WI38 (cell line): ENCODE measurements around the gene SDC4.

Source experiments
- H3K4me3 ChIP-seq: 2 replicates; pipeline ENCODE4 v1.5.1; 2011; ENCODE audit warnings: low read depth, mild to moderate bottlenecking, control low read depth, low read length
- TF ChIP-seq, protein P1 (sequence below): IDR thresholded peaks from 2 replicates; pipeline ENCODE4 v1.5.1; 2012; ENCODE audit warnings: low read depth, mild to moderate bottlenecking, control low read depth, low read length

Gene SDC4

DNA sequence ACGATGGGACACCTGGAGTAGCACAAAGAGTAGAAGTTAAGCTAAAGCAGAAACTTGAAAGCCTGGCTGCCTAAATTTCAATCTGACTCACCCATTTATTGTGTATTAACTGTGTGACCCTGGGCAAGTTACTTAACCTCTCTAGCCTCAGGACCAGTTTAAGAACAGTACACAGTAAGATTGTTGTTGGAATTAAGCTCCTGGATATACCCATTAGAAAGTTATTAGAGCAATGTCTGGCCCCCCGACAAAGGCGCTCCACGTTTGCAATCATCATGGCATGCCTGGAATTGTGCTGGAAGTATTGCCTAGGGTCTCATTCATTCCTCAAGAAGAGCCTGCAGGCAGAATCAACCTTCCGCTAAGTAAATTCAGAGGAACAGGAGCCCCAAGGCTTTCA lies 1.4 kb downstream of the SDC4 start:
- TF ChIP-seq, protein P1, sequence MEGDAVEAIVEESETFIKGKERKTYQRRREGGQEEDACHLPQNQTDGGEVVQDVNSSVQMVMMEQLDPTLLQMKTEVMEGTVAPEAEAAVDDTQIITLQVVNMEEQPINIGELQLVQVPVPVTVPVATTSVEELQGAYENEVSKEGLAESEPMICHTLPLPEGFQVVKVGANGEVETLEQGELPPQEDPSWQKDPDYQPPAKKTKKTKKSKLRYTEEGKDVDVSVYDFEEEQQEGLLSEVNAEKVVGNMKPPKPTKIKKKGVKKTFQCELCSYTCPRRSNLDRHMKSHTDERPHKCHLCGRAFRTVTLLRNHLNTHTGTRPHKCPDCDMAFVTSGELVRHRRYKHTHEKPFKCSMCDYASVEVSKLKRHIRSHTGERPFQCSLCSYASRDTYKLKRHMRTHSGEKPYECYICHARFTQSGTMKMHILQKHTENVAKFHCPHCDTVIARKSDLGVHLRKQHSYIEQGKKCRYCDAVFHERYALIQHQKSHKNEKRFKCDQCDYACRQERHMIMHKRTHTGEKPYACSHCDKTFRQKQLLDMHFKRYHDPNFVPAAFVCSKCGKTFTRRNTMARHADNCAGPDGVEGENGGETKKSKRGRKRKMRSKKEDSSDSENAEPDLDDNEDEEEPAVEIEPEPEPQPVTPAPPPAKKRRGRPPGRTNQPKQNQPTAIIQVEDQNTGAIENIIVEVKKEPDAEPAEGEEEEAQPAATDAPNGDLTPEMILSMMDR = no peak
- peak overlapping the region; percentile 98 for H3K4me3 ChIP-seq

DNA sequence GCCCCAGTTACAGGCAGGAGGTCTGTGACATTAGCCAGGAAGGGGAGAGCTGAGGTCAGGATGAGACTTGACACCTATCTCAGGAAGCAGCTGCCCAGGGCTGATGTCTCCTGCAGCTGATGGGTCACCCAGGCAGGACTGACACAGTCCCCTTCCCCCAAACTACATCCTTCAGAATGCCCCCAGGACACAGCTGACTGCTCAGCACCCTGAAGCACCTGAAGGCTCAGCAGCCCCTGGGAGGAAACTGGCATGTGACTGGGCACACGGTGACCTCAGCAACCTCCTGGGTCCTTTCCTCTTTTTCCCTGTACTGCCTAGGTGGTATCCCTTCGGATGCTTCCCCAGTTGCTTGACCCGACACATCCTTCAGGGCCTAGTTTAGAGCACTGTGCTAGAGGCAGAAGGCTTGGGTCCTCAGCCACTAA lies 1.9 kb downstream of the SDC4 start:
- TF ChIP-seq, protein P1 = no peak
- peak overlapping the region; percentile 98 for H3K4me3 ChIP-seq

DNA sequence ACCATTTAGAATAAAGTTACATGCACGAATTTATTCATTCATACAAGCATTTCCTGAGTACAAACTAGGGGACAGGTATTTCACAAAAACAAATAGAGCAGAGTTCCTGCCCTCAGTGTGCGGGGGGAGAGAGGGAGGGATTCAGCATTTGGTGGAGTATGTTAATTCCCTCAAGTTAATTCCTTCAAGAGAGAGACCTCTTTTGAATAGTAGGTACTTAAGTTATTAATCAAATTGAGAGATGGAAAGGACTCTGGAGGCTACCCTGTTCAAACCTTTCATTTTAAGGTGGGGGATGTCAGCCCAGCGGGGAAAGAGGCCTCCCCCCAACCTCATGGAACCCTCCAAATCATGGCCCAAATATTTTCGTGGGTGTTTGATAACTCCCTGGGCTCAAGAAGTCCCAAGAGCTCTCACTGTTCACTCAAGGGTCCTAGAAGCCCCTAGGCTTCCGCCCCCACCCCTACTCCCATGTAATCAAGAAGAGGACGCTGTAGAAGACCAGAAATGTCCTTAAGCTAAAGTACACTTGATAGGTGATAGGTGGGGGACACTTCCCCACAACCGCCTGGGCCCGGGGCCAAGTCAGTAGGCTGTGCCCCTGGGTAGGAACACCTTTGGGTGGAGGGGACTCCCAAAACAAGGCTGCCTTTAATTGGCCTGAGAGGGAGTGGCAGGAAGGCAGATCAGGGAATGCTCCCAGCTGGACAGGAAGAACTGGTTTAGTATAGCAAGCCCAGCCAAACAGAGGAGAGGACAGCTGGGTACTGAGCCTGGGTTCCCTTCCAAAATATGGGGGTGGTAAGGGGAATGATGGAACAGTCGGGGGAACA lies 2.9 kb downstream of the SDC4 start:
- TF ChIP-seq, protein P1 = no peak
- peak overlapping the region; percentile 98 for H3K4me3 ChIP-seq

DNA sequence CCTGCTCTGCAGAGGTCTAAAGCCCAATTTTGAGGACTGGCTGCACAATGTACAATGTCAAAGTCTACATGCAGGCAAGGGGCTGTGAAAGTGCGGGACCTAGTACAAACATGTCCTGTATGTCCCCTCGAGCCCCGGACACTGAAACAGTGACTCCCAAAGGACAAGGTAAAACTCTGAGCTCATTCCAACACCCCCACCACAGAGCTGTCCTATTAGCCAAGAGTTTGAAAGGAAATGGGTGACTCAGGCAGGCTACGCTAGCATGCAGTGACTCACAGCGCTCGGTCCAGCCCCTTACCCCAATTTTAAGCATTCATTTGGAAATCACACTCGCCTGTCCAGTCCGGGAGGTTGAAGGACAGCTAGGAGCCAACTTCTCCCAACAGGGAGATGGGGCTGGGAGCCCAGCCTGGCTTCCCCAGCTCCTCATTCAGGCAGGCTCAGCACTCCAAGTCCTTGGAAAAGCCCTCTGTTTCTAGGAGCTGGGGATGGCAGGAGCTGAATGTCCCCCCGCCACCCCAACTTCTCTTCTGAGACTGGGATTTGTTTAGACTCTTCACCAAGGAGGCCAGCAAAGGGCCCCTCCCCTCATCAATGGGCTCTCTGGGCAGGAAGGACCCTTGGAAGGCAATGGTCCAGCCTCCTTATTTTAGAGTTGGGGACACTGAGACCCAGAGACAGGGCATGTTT lies 3.9 kb downstream of the SDC4 start:
- H3K4me3 ChIP-seq = peak overlapping the region; percentile 98
- TF ChIP-seq, protein P1 = no peak

DNA sequence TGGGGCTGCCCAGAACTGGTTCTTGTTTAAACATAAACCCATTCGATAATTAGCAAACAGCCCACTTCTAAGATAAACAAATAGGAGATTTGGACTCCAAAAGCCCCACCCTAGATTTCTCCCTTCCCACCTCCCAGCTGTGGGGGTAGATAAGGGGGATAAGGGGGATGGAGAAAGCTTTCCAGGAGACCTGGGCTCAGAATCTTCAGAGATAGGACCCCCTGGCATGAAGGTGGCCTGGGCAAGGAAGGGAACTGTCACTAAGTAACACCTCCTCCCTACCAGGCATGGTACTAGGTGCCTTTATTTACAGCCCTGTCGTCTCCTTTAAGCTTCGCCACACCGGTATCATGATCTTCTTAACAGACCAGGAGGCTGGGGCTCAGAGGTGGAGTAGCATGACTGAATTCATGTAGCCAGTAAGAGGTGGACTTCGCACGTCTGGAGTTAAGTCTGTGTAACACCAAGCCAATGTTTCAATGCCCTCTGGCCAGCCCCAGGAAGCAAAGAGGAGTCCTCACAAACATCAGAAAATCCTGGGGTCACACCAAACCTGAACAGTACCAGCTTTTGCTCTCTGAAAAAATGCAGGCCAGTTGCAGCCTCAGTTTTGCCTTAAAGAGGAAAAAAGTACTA lies 4.6 kb downstream of the SDC4 start:
- peak overlapping the region; percentile 98 for H3K4me3 ChIP-seq
- TF ChIP-seq, protein P1 = no peak

DNA sequence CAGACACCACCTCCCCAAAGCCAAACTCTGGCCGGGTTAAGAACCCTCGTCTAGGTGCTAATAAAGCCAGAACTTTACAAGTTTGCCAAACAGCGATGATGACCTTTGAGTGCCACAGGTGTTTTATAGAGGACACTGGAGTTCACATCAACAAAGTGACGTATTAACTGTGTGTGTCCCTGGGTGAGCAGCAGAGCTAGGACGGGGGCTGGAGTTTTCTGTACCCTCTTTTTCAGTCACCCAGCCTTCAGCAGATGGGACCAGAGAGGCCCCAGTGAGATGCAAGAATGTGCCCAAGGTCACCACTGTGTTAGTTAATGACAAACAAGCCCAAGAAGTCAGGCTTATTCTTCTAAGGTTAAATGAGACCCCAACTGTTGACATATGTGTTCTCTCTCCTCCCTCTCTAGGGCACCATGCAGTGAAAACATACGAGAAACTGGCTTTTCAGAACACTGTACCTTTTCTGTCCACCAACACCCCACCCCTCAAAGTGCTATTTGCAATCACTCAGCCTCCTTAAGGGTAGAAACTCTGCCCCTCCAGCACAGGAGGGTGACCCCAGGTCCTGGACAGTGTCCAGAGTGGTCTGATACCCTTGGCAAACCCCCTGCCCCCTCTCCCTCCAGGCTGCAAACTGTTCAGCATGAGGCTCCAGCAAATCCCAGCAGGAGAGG lies 5.2 kb downstream of the SDC4 start:
- H3K4me3 ChIP-seq = peak overlapping the region; percentile 98
- TF ChIP-seq, protein P1 = no peak
